WTC11 (cell line): Measurements from ENCODE around the gene RAD23A.

Source experiments
- CREB1 ChIP-seq: sonication (generic); formaldehyde crosslinking; IDR thresholded peaks from 2 replicates; pipeline ENCODE4 v1.8.0; 2023; ENCODE audit warnings: mild to moderate bottlenecking, missing genetic modification reagents
- CTCF ChIP-seq: fragments of 200-600 bp; IDR thresholded peaks from 2 replicates; pipeline ENCODE4 v1.8.0; 2022; ENCODE audit warnings: antibody characterized with exemption
- E2F5 ChIP-seq: sonication (generic); formaldehyde crosslinking; IDR thresholded peaks from 2 replicates; pipeline ENCODE4 v1.8.1; 2022; ENCODE audit warnings: mild to moderate bottlenecking, moderate library complexity, missing genetic modification reagents
- FOXJ3 ChIP-seq: sonication (generic); formaldehyde crosslinking; IDR thresholded peaks from 2 replicates; pipeline ENCODE4 v1.9.0; 2021; ENCODE audit warnings: missing genetic modification reagents, mild to moderate bottlenecking, borderline replicate concordance
- MAX ChIP-seq: sonication (generic); formaldehyde crosslinking; IDR thresholded peaks from 2 replicates; pipeline ENCODE4 v1.8.0; 2022; ENCODE audit warnings: mild to moderate bottlenecking, missing genetic modification reagents
- NFYB ChIP-seq: sonication (generic); formaldehyde crosslinking; conservative IDR thresholded peaks from 2 replicates; pipeline ENCODE4 v1.8.0; 2022; ENCODE audit warnings: low read depth, missing genetic modification reagents
- ZNF121 ChIP-seq: sonication (generic); formaldehyde crosslinking; IDR thresholded peaks from 2 replicates; pipeline ENCODE4 v1.8.0; 2023; ENCODE audit warnings: missing genetic modification reagents
- ZNF416 ChIP-seq: fragments of 250-450 bp; sonication (Bioruptor Pico); IDR thresholded peaks from 2 replicates; pipeline ENCODE4 v1.9.0; 2021; ENCODE audit warnings: mild to moderate bottlenecking, inconsistent platforms
- TF ChIP-seq, protein P1 (sequence below): sonication (generic); formaldehyde crosslinking; IDR thresholded peaks from 2 replicates; pipeline ENCODE4 v1.8.1; 2023; ENCODE audit warnings: mild to moderate bottlenecking, moderate library complexity, missing genetic modification reagents
- TF ChIP-seq, protein P2 (sequence below): sonication (generic); formaldehyde crosslinking; IDR thresholded peaks from 2 replicates; pipeline ENCODE4 v1.8.1; 2022; ENCODE audit warnings: low read depth, mild to moderate bottlenecking, moderate library complexity, missing genetic modification reagents, borderline replicate concordance
- TF ChIP-seq, protein P3 (sequence below): sonication (generic); formaldehyde crosslinking; IDR thresholded peaks from 2 replicates; pipeline ENCODE4 v1.8.0; 2022; ENCODE audit warnings: mild to moderate bottlenecking, missing genetic modification reagents

DNA sequence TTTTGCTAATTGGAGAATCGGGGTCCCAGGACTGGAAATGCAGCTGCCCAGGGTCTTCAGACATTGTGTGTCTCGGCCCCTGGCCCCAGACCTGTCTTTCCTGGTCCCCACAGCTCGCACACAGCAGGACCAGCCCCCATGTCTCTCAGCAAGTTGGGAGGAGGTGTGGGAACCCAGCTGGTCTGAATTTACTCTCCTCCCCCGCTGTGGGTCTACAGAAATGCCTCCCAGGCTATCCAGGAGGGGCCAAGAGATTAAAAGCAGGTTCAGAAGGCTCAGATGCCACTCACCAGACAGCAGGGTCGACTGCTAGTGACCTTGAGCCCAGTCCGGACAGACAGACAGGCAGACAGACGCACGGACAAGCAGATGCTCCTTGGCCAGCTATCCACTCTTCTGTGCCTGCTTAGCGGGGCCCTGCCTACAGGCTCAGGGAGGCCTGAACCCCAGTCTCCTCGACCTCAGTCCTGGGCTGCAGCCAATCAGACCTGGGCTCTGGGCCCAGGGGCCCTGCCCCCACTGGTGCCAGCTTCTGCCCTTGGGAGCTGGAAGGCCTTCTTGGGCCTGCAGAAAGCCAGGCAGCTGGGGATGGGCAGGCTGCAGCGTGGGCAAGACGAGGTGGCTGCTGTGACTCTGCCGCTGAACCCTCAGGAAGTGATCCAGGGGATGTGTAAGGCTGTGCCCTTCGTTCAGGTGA is 23.8 kb downstream of the RAD23A start, which contains the start of gene DAND5:
- TF ChIP-seq CTCF (no peak), FOXJ3 (no peak), MAX (no peak), NFYB (CRISPR knock-in tag) (no peak), ZNF416 (no peak), CREB1 (CRISPR knock-in tag) (no peak), ZNF121 (CRISPR knock-in tag) (no peak), E2F5 (CRISPR knock-in tag) (no peak)
- TF ChIP-seq, protein P1, sequence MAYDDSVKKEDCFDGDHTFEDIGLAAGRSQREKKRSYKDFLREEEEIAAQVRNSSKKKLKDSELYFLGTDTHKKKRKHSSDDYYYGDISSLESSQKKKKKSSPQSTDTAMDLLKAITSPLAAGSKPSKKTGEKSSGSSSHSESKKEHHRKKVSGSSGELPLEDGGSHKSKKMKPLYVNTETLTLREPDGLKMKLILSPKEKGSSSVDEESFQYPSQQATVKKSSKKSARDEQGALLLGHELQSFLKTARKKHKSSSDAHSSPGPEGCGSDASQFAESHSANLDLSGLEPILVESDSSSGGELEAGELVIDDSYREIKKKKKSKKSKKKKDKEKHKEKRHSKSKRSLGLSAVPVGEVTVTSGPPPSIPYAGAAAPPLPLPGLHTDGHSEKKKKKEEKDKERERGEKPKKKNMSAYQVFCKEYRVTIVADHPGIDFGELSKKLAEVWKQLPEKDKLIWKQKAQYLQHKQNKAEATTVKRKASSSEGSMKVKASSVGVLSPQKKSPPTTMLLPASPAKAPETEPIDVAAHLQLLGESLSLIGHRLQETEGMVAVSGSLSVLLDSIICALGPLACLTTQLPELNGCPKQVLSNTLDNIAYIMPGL (CRISPR knock-in tag) = no peak
- TF ChIP-seq, protein P2, sequence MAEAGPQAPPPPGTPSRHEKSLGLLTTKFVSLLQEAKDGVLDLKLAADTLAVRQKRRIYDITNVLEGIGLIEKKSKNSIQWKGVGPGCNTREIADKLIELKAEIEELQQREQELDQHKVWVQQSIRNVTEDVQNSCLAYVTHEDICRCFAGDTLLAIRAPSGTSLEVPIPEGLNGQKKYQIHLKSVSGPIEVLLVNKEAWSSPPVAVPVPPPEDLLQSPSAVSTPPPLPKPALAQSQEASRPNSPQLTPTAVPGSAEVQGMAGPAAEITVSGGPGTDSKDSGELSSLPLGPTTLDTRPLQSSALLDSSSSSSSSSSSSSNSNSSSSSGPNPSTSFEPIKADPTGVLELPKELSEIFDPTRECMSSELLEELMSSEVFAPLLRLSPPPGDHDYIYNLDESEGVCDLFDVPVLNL = no peak
- TF ChIP-seq, protein P3, sequence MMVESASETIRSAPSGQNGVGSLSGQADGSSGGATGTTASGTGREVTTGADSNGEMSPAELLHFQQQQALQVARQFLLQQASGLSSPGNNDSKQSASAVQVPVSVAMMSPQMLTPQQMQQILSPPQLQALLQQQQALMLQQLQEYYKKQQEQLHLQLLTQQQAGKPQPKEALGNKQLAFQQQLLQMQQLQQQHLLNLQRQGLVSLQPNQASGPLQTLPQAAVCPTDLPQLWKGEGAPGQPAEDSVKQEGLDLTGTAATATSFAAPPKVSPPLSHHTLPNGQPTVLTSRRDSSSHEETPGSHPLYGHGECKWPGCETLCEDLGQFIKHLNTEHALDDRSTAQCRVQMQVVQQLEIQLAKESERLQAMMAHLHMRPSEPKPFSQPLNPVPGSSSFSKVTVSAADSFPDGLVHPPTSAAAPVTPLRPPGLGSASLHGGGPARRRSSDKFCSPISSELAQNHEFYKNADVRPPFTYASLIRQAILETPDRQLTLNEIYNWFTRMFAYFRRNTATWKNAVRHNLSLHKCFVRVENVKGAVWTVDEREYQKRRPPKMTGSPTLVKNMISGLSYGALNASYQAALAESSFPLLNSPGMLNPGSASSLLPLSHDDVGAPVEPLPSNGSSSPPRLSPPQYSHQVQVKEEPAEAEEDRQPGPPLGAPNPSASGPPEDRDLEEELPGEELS (CRISPR knock-in tag) = no peak
